RPMI7951 (cell line): ENCODE results near the gene PCYOX1L. TPM values are rescaled to one million over a fixed set of nuclear protein-coding genes. Genes with fewer than 3 reads are reported as not detected.
A peak's percentile ranks its signal among the peaks of the same experiment; 100 is the strongest.

Experiments
- DNase-seq: peaks from one replicate; pipeline ENCODE4 v3.0.0-alpha.2; 2012; ENCODE audit warnings: low read depth
- total RNA-seq: library from RNA; depleted of rRNA; stranded (reverse); fragments of >200 nt; shearing (Covaris generic); gene quantifications from 2 replicates; pipeline ENCODE4 v1.2.3, GENCODE V29; 2014

The PCYOX1L gene
- total RNA-seq, 1 experiment from 2014 or later, result 6.2 TPM

- peak; percentile 66 for DNase-seq
These were observed 49.7 kb downstream of the PCYOX1L start for GRCh38 chr5:149407323-149408251.

DNA sequence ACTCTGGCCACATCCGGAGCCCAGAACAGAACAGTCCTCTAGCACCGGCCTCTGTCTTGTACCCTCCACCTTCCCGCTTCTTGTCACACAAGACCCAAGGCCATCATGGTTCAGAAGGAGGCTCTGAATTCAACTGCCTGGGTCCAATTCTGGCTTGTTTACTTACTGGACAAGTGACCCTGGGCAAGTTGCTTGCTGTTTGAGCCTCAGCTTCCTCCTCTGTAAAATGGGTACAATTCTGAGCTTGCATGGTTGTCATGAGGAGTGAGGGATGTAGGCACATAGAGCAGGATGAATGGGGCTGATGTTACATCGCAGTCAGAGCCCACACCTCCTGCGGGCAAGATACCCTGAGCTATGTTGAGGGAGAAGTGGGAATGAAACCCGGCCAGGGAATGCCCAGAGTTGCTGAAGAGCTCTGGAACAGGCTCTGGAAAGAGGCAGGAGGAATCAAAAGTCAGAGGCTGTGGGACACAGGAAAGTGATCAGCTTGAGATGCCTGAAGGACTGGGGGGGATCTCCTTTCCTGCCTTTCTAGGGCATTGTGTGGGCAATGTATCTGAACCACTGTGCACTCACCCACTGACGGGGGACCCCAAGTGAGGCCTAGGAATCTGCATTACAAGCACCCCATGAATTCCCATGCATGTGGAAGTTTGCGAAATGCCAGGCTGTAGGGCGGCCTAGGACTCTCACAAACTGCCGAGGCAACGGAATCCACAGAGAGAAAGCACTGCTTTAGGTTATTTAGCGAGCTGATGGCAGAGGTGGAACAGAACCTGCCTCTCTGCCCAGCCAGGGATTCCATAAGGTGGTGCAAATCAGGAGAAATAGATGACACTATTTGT, 50.6 kb downstream of the PCYOX1L start:
- DNase-seq, result no peak

GRCh38 chr5:149409268-149409948, 51.6 kb downstream of the PCYOX1L start:
- no peak for DNase-seq

- no peak for DNase-seq
These were observed 52.2 kb downstream of the PCYOX1L start for GRCh38 chr5:149410071-149410470.

- no peak for DNase-seq
These were observed 53.0 kb downstream of the PCYOX1L start for GRCh38 chr5:149410721-149411432.

- no peak for DNase-seq
These were observed 54.1 kb downstream of the PCYOX1L start for GRCh38 chr5:149411738-149412519.

- DNase-seq, result no peak
These were observed 55.1 kb downstream of the PCYOX1L start for GRCh38 chr5:149412783-149413476.

DNA sequence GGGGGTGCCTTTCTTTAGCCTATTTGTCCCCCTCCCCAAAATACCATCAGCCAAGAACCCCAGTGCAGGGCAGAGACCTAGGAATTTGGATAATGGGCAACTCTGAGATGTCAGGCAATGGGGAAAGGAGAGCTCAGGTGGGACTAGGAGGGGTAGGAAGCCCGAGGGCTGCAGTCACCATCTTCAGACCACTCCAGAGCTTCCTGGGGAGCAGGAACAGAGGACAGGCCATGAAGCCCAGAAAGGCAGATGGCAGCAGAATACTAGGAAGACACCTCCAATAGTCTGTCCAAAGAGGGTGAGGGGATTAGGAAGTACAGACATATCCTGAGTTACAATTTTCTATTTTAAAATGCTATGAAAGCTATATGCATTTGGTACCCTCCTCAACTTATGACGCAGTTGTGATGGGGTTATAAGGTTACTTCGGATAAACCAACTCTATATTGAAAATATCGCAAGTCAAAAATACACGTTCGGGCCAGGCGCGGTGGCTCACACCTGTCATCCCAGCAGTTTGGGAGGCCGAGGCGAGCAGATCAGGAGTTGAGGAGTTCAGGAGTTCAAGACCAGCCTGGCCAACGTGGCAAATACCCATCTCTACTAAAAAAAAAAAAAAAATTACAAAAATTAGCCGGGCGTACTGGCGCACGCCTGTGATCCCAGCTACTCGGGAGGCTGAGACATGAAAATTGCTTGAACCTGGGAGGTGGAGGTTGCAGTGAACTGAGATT, 55.8 kb downstream of the PCYOX1L start:
- no peak for DNase-seq

GRCh38 chr5:149414405-149415065, 56.7 kb downstream of the PCYOX1L start:
- DNase-seq, result no peak

DNA sequence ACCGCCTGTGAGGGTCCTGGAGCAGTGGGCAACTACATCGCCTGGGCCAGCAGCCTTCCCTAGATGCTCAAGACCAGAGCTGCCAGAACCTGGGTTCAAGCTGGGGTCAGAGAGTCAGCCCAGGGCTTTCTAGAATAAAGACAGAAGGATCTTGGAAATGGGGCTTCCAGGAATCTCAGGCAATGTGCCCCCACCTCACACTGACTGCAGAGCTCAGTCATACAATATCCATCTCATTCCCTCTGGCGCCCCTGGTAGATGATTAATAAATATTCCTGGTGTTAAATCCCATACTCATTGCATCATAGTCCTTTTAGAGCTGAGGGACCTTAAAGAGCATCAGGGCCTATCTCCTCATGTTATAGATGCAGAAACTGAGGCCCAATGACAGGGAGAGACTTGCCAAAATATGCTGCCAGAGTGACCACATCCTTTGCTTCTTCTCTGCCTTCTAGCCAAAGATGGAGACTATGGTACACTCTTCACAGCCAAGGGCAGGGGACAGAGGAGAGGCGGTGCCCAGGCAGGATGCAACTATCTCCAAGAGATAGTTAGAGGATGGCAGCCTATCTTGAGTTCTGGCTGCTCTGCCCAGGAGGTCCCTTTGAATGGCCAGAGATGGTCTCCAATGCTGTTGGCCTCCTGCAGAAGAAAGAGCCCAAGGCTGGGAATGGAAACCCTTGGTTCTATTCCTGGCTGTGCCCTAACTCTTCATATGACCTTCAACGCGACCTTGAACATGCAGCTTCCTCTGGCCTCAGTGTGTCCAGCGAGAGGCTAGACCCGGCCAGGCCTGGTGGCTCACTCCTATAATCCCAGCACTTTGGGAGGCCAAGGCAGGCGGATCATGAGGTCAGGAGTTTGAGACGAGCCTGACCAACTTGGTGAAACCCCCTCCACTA, 57.5 kb downstream of the PCYOX1L start:
- no peak for DNase-seq

- no peak for DNase-seq
These were observed 59.3 kb downstream of the PCYOX1L start for GRCh38 chr5:149416987-149417710.

GRCh38 chr5:149417711-149418368, 60.0 kb downstream of the PCYOX1L start:
- no peak for DNase-seq

GRCh38 chr5:149418910-149419531, 61.2 kb downstream of the PCYOX1L start:
- DNase-seq, result no peak
